Activated effector memory CD4-positive, alpha-beta T cell treated with Interleukin-2 at 50 U/mL for 16 hours (primary cell): Measurements from ENCODE around the gene ZNF491.
"Not testable (repeated sequence)": the region's sequence is repeated elsewhere in the genome, so short reads cannot be mapped to it uniquely, and the experiment has no call there.

Experiments used
- DNase-seq: peaks from one replicate; pipeline ENCODE4 v3.0.0-alpha.2; 2020

Gene ZNF491

GRCh38 chr19:11807099-11807380 lies 8.7 kb downstream of the ZNF491 start:
- no peak for DNase-seq

GRCh38 chr19:11813703-11814028 lies 15.3 kb downstream of the ZNF491 start:
- no peak for DNase-seq

GRCh38 chr19:11814029-11814699 lies 15.8 kb downstream of the ZNF491 start, which contains the start of gene ZNF440:
ZNF440 (plus strand) TSS chr19:11814273; CDS start chr19:11814448, 175 bp downstream.
- DNase-seq: peak; percentile 80

GRCh38 chr19:11814700-11815035 lies 16.3 kb downstream of the ZNF491 start:
- no peak for DNase-seq

- no peak for DNase-seq
Observed at GRCh38 chr19:11821474-11822109, 23.3 kb downstream of the ZNF491 start.

- not testable (repeated sequence) for DNase-seq
Observed at GRCh38 chr19:11828957-11829876, 30.9 kb downstream of the ZNF491 start.

- no peak for DNase-seq
Observed at GRCh38 chr19:11832253-11832912, 34.1 kb downstream of the ZNF491 start.

GRCh38 chr19:11833541-11833940 lies 35.2 kb downstream of the ZNF491 start:
- DNase-seq: no peak

- DNase-seq: not testable (repeated sequence)
Observed at GRCh38 chr19:11835626-11836066, 37.3 kb downstream of the ZNF491 start.

- DNase-seq: no peak
Observed at GRCh38 chr19:11843722-11844121, 45.4 kb downstream of the ZNF491 start.

- not testable (repeated sequence) for DNase-seq
Observed at GRCh38 chr19:11847615-11848014, 49.3 kb downstream of the ZNF491 start.

GRCh38 chr19:11848200-11848593 lies 49.9 kb downstream of the ZNF491 start:
- no peak for DNase-seq

GRCh38 chr19:11848594-11849469 lies 50.5 kb downstream of the ZNF491 start, which contains the start of gene ZNF439:
ZNF439 (plus strand) TSS chr19:11848726; CDS start chr19:11848868, 142 bp downstream.
- peak; percentile 82 for DNase-seq

- DNase-seq: not testable (repeated sequence)
Observed at GRCh38 chr19:11850289-11850688, 52.0 kb downstream of the ZNF491 start.

GRCh38 chr19:11853358-11853757 lies 55.0 kb downstream of the ZNF491 start:
- no peak for DNase-seq

- DNase-seq: no peak
Observed at GRCh38 chr19:11856596-11857250, 58.4 kb downstream of the ZNF491 start.
